MM.1S (cell line): ENCODE measurements around the gene MYBPC1.

Source experiments
- CTCF ChIP-seq: fragments of 300-600 bp; sonication (generic); IDR thresholded peaks from 2 replicates; pipeline ENCODE4 v1.5.1; 2016; ENCODE audit warnings: antibody characterized with exemption, low read length, mixed read lengths
- EZH2 ChIP-seq: fragments of 300-600 bp; sonication (generic); optimal IDR thresholded peaks from 2 replicates; pipeline ENCODE3; 2017; ENCODE audit warnings: low read depth, mild to moderate bottlenecking, antibody characterized with exemption, low read length, mixed read lengths

DNA sequence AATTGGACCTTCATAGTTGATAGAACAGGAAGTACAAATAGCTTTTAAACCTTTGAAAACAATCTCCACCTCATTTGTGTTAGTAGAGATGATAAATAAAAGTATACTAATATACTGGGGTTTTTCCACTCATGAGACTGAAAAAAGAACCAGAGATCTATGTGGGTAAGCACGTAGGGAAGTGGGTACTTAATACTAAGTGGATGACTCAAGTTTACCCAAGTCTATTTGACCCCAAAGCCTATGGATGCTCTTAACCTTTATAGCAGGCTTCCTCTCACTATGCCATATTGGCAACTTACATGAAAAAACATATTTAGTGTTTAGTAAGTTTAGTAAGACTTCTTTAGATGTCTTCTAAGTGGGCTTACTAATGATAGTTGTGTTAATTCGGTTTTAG lies 53.4 kb downstream of the MYBPC1 start:
- TF ChIP-seq EZH2 (no peak), CTCF (no peak)
